HepG2 (cell line): ENCODE data around the gene ZFP36. TPM values are rescaled to one million over a fixed set of nuclear protein-coding genes. Genes with fewer than 3 reads are reported as not detected.

Experiments
- CBX5 ChIP-seq: sonication (generic); formaldehyde crosslinking; IDR thresholded peaks from 2 replicates; pipeline ENCODE4 v1.4.0; 2020; ENCODE audit warnings: missing genetic modification reagents, borderline replicate concordance
- FOXP1 ChIP-seq, 2 experiments: fragments of 450-650 bp in 1 of 2; IDR thresholded peaks; 2 replicates each; pipeline ENCODE4 v1.6.1; 2017 to 2018; ENCODE audit warnings: antibody characterized with exemption in 1 of 2
- GLI4 ChIP-seq: sonication (generic); formaldehyde crosslinking; IDR thresholded peaks from 2 replicates; pipeline ENCODE4 v1.5.1; 2020; ENCODE audit warnings: missing genetic modification reagents, mild to moderate bottlenecking, moderate library complexity, borderline replicate concordance
- IRF2 ChIP-seq: IDR thresholded peaks from 2 replicates; pipeline ENCODE4 v1.6.1; 2018; ENCODE audit warnings: missing genetic modification reagents, missing compliant biosample characterization
- NFYC ChIP-seq: IDR thresholded peaks from 2 replicates; pipeline ENCODE4 v1.6.1; 2016; ENCODE audit warnings: missing genetic modification reagents, missing compliant biosample characterization
- PHF20 ChIP-seq: sonication (generic); formaldehyde crosslinking; IDR thresholded peaks from 2 replicates; pipeline ENCODE4 v1.5.0; 2020; ENCODE audit warnings: mild to moderate bottlenecking, missing genetic modification reagents
- SNAPC4 ChIP-seq: sonication (generic); formaldehyde crosslinking; IDR thresholded peaks from 2 replicates; pipeline ENCODE4 v1.4.0; 2020; ENCODE audit warnings: mild to moderate bottlenecking, missing genetic modification reagents
- SPEN ChIP-seq: sonication (generic); formaldehyde crosslinking; IDR thresholded peaks from 2 replicates; pipeline ENCODE4 v1.5.1; 2020; ENCODE audit warnings: low read depth, mild to moderate bottlenecking, missing genetic modification reagents
- SRSF4 ChIP-seq: fragments of 200-400 bp; formaldehyde crosslinking; IDR thresholded peaks from one replicate; pipeline ENCODE4 v1.6.1; 2018; ENCODE audit warnings: mild to moderate bottlenecking, low read depth, low read length, moderate library complexity; ENCODE audit not compliant: poor library complexity, severe bottlenecking
- ZKSCAN8 ChIP-seq: IDR thresholded peaks from 2 replicates; pipeline ENCODE4 v1.6.1; 2016; ENCODE audit warnings: borderline replicate concordance, missing genetic modification reagents, missing compliant biosample characterization
- ZMAT3 ChIP-seq: sonication (generic); formaldehyde crosslinking; conservative IDR thresholded peaks from 2 replicates; pipeline ENCODE4 v1.7.0; 2021; ENCODE audit warnings: missing genetic modification reagents
- ZNF142 ChIP-seq: sonication (generic); formaldehyde crosslinking; IDR thresholded peaks from 2 replicates; pipeline ENCODE4 v1.4.0; 2020; ENCODE audit warnings: missing genetic modification reagents
- ZNF230 ChIP-seq: sonication (generic); formaldehyde crosslinking; IDR thresholded peaks from 2 replicates; pipeline ENCODE4 v1.4.0; 2020; ENCODE audit warnings: mild to moderate bottlenecking, missing genetic modification reagents
- ZNF501 ChIP-seq: sonication (generic); formaldehyde crosslinking; IDR thresholded peaks from 2 replicates; pipeline ENCODE4 v1.5.1; 2020; ENCODE audit warnings: mild to moderate bottlenecking, moderate library complexity, missing genetic modification reagents
- ZNF543 ChIP-seq: sonication (generic); formaldehyde crosslinking; IDR thresholded peaks from 2 replicates; pipeline ENCODE4 v1.4.0; 2020; ENCODE audit warnings: mild to moderate bottlenecking, missing genetic modification reagents
- ZNF629 ChIP-seq: sonication (generic); formaldehyde crosslinking; conservative IDR thresholded peaks from 2 replicates; pipeline ENCODE4 v1.5.0; 2020; ENCODE audit warnings: missing genetic modification reagents
- ZNF740 ChIP-seq: sonication (generic); formaldehyde crosslinking; IDR thresholded peaks from 2 replicates; pipeline ENCODE4 v1.4.0; 2020; ENCODE audit warnings: missing genetic modification reagents
- polyA plus RNA-seq, 8 experiments: library from polyadenylated mRNA; depleted of rRNA in 3 of 8; stranded (reverse) in 7 of 8; unstranded in 1 of 8; fragments of >200 nt; fragmentation: Illumina TruSeq in 4 of 8; extraction: Trizol in 4 of 8; gene quantifications; 2 replicates each; pipeline versions ENCODE4 v1.2.1 to v1.2.3, GENCODE V29; 2011 to 2016; ENCODE audit warnings: low read depth in 4 of 8, missing spikeins in 1 of 8, mixed read lengths in 1 of 8; ENCODE audit not compliant: insufficient read depth in 1 of 8
- total RNA-seq, 5 experiments: library from RNA; depleted of rRNA; stranded (reverse); fragments of >200 nt; fragmentation: Illumina TruSeq; extraction: Trizol; gene quantifications; 2 replicates each; pipeline ENCODE4 v1.2.3, GENCODE V29; 2016; ENCODE audit warnings: low read depth in 1 of 5

The ZFP36 gene
- total and polyA plus RNA-seq, 2 of the 13 experiments (the other 11 are each of a cell fraction or from before 2014, with no cell fraction given): 1.4 to 1.7 TPM

GRCh38 chr19:39397360-39398296, 9.0 kb upstream of the ZFP36 start (continued):
- TF ChIP-seq SNAPC4: 0 out of 2 replicates have a peak, but pooled peaks have one; percentile 6
- peak; percentile 92 for TF ChIP-seq ZNF740 (CRISPR knock-in tag)
- peak; percentile 43; the same call in 1 of the 2 replicates for TF ChIP-seq PHF20 (CRISPR knock-in tag)
- peak; percentile 92 for TF ChIP-seq CBX5 (CRISPR knock-in tag)
- 0 out of 2 replicates have a peak, but pooled peaks have one; percentile 21 for TF ChIP-seq ZNF543 (CRISPR knock-in tag)
- no peak for TF ChIP-seq SRSF4
- peak; percentile 66; the same call in 1 of the 2 replicates for TF ChIP-seq ZNF230 (CRISPR knock-in tag)
- no peak for TF ChIP-seq GLI4 (CRISPR knock-in tag)
- TF ChIP-seq SPEN (CRISPR knock-in tag): peak; percentile 91
- TF ChIP-seq FOXP1 (IDR thresholded peaks at IDR 0.05): no peak
- TF ChIP-seq FOXP1 (CRISPR knock-in tag; IDR thresholded peaks at IDR 0.05): peak; percentile 68
- TF ChIP-seq ZKSCAN8 (CRISPR knock-in tag): peak; percentile 85; the same call in 1 of the 2 replicates
- peak; percentile 24; the same call in 1 of the 2 replicates for TF ChIP-seq NFYC (CRISPR knock-in tag)
- TF ChIP-seq ZNF629 (CRISPR knock-in tag): 0 out of 2 replicates have a peak, but pooled peaks have one; percentile 53
- peak; percentile 93 for TF ChIP-seq IRF2 (CRISPR knock-in tag)
- TF ChIP-seq ZNF142: no peak
- TF ChIP-seq ZMAT3: 0 out of 2 replicates have a peak, but pooled peaks have one; percentile 61
- TF ChIP-seq ZNF501 (CRISPR knock-in tag): peak; percentile 91; the same call in 1 of the 2 replicates
